BJ (cell line): Measurements from ENCODE around the gene LRMDA. TPM values are rescaled to one million over a fixed set of nuclear protein-coding genes. Genes with fewer than 3 reads are reported as not detected.

Source experiments
- CTCF ChIA-PET: fragments of 350-600 bp; formaldehyde crosslinking; extraction: SDS; loops from one replicate; lab custom pipeline; 2021; ENCODE audit warnings: antibody characterized with exemption, inconsistent platforms; lab: Yijun Ruan, JAX
- POLR2A ChIA-PET: fragments of 300-600 bp; sonication (Branson Sonifier 250); formaldehyde crosslinking; extraction: SDS; loops from one replicate; lab custom pipeline; 2021; ENCODE audit warnings: antibody characterized with exemption; lab: Charles Lee
- DNase-seq: peaks from one replicate; pipeline ENCODE4 v3.0.0-alpha.2; 2011; ENCODE audit warnings: low read depth
- H3K27me3 ChIP-seq: 2 replicates; pipeline ENCODE4 v1.6.0; 2011; ENCODE audit warnings: low read length; ENCODE audit not compliant: control insufficient read depth, insufficient read depth
- H3K36me3 ChIP-seq: 2 replicates; pipeline ENCODE4 v1.5.1; 2011; ENCODE audit warnings: low read length; ENCODE audit not compliant: control insufficient read depth, insufficient read depth
- H3K4me3 ChIP-seq: 2 replicates; pipeline ENCODE4 v1.5.1; 2011; ENCODE audit warnings: low read depth, mild to moderate bottlenecking, control low read depth, low read length
- polyA plus RNA-seq: library from polyadenylated mRNA; depleted of rRNA; stranded (reverse); fragments of >200 nt; gene quantifications from 2 replicates; pipeline ENCODE4 v1.2.3, GENCODE V29; 2011
- TF ChIP-seq, protein P1 (sequence below): IDR thresholded peaks from 2 replicates; pipeline ENCODE4 v1.5.1; 2011; ENCODE audit warnings: low read depth, mild to moderate bottlenecking, control low read depth, inconsistent platforms, low read length, moderate library complexity; ENCODE audit not compliant: insufficient read depth

Gene LRMDA
- polyA plus RNA-seq, 1 experiment, result not detected

GRCh38 chr10:75847477-75847876 is 416.1 kb downstream of the LRMDA start:
- Histone ChIP-seq H3K36me3 (no peaks in the 10 kb centered on the region), H3K4me3 (no peak overlapping the region), H3K27me3 (no peaks in the 10 kb centered on the region)
- DNase-seq, result no peak
- CTCF ChIA-PET, result no interaction called here
- POLR2A ChIA-PET, result no interaction called here
- TF ChIP-seq, protein P1, sequence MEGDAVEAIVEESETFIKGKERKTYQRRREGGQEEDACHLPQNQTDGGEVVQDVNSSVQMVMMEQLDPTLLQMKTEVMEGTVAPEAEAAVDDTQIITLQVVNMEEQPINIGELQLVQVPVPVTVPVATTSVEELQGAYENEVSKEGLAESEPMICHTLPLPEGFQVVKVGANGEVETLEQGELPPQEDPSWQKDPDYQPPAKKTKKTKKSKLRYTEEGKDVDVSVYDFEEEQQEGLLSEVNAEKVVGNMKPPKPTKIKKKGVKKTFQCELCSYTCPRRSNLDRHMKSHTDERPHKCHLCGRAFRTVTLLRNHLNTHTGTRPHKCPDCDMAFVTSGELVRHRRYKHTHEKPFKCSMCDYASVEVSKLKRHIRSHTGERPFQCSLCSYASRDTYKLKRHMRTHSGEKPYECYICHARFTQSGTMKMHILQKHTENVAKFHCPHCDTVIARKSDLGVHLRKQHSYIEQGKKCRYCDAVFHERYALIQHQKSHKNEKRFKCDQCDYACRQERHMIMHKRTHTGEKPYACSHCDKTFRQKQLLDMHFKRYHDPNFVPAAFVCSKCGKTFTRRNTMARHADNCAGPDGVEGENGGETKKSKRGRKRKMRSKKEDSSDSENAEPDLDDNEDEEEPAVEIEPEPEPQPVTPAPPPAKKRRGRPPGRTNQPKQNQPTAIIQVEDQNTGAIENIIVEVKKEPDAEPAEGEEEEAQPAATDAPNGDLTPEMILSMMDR, result no peak

DNA sequence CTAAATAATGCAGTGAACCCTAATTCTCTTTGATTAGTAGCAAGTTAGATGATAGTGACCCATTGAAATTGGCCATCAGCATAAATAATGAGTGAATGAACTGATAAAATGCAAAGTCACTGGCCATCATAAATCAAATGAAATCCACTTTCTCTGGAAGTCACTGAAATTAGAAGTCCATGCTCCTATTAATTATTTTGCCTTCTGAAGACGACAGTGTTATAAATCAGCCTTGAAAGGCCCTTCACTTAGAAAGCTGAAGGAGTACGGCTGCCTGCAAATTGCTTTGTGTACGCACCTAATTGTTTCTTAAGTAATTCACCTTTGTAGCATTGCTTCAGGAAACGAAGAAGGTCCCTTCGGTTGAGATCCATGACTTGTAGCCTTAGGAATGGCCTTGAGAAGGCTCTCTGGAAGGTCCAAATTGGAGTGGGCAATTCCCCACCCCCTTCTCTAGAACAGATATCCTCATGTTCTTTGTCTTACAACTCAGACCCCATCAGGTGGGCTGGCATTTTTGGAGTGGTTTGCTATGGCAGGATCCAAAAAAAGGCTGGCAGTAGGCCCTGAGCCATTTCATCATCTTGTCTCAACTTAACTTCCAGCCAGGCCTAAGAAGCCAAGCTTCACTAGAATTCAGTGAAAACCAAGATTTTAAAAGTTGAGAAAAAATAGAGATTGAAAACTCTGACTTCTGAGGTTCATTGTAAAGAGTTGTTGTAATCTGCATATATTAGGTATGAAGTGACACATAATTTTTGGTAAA is 420.3 kb downstream of the LRMDA start:
- CTCF ChIA-PET, result interaction anchor here (1.4 kb wide), 1 partner anchor 11 kb away, joined by 10 read pairs; no protein-coding TSS in a partner anchor
- POLR2A ChIA-PET, result no interaction called here
- TF ChIP-seq, protein P1, result no peak
- Histone ChIP-seq H3K27me3 (no peaks in the 10 kb centered on the region), H3K36me3 (no peaks in the 10 kb centered on the region), H3K4me3 (no peak overlapping the region)
- DNase-seq, result no peak

DNA sequence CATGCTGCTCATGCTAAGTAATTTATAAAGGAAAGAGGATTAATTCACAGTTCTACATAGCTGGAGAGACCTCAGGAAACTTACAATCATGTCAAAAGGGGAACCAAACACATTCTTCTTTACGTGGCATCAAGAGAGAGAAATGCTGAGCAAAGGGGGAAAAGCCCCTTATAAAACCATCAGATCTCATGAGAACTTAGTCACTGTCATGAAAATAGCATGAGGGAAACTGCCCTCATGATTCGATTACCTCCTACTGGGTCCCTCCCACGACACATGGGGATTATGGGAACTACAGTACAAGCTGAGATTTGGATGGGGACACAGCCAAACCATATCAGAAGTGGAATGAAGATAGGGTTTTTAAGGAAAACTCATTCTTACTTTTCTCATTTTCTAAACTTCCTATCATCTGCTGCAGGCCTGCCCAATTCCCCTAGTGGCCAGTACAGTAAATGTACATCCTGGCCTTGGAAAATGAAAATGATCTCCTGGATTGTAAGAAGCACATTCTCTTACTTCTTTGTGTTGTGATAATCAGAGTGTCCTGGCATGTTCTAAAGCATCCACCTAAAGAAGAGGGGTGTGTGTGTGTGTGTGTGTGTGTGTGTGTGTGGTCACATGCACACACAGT is 421.5 kb downstream of the LRMDA start:
- no peaks in the 10 kb centered on the region for H3K27me3 ChIP-seq
- TF ChIP-seq, protein P1, result peak; percentile 31; the same call in 1 of the 2 replicates
- ChIA-PET CTCF (interaction anchor here (1.0 to 1.4 kb wide), 2 partner anchors 10 to 153 kb away, joined by 3 to 10 read pairs; no protein-coding TSS in a partner anchor), POLR2A (no interaction called here)
- no peak overlapping the region for H3K4me3 ChIP-seq
- DNase-seq, result no peak
- no peaks in the 10 kb centered on the region for H3K36me3 ChIP-seq

GRCh38 chr10:75857269-75857846 is 425.9 kb downstream of the LRMDA start:
- Histone ChIP-seq H3K36me3 (no peaks in the 10 kb centered on the region), H3K27me3 (no peaks in the 10 kb centered on the region), H3K4me3 (no peak overlapping the region)
- ChIA-PET CTCF (no interaction called here), POLR2A (no interaction called here)
- DNase-seq, result no peak
- TF ChIP-seq, protein P1, result no peak

DNA sequence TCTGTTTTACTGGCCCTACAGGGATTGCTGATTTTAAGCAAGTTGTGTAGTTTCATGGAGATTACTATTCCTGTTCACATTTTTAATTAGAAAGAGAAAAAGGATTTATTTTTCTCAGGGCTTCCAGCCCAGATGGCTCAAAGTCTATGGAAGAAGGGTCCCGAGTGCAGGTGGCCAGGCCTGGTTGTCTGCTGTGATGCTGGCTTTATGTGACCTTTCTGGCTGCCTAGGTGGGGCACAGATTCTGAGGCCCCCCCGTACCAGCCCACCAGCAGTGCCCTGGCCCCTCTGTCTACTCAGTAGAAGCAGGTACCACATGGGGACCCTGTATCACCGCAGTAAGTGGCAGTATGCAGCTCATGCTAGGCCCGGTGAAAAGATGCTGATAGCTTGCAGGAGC is 426.5 kb downstream of the LRMDA start:
- H3K4me3 ChIP-seq, result no peak overlapping the region
- CTCF ChIA-PET, result no interaction called here
- TF ChIP-seq, protein P1, result no peak
- no peaks in the 10 kb centered on the region for H3K27me3 ChIP-seq
- DNase-seq, result no peak
- no peaks in the 10 kb centered on the region for H3K36me3 ChIP-seq
- POLR2A ChIA-PET, result no interaction called here
